Measurements from ENCODE around the gene TMEM43.

Gene TMEM43

DNA sequence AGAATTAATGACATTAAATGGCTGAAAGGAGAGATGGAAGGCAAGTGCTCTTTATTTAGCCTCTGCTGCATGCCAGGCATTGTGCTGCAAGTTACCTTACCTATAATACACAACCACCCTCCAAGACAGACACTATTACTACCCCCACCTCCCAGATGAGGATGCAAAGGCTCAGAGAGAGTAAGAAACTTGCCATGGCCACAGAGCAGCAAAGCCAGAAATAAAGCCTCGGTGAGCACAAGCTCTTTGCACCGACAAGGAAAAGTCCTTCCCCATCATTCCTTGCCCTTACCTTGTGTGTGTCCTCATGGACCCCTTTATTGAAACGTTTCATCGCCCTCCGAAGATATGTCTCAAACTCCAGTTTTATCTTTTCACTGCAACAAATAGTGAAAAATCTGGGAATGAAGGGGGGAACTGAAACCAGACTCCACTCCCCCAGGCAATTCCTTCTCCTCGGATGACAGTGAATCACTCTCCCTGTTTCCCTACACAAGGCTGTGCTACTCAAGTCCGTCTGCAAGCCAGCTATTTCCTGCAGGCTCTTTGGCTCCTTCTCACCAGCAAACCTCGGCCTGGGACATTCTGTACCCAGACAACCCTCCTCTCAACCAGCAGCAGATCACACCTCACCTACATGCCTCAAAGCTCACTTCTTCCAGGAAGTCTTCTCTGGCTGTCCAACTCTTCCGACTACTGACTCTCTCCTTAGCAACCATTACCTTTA is 42.2 kb downstream of the TMEM43 start:
- DNase-seq (ENCODE audit: low read depth), result peak; percentile 56
- TF ChIP-seq, protein P1, sequence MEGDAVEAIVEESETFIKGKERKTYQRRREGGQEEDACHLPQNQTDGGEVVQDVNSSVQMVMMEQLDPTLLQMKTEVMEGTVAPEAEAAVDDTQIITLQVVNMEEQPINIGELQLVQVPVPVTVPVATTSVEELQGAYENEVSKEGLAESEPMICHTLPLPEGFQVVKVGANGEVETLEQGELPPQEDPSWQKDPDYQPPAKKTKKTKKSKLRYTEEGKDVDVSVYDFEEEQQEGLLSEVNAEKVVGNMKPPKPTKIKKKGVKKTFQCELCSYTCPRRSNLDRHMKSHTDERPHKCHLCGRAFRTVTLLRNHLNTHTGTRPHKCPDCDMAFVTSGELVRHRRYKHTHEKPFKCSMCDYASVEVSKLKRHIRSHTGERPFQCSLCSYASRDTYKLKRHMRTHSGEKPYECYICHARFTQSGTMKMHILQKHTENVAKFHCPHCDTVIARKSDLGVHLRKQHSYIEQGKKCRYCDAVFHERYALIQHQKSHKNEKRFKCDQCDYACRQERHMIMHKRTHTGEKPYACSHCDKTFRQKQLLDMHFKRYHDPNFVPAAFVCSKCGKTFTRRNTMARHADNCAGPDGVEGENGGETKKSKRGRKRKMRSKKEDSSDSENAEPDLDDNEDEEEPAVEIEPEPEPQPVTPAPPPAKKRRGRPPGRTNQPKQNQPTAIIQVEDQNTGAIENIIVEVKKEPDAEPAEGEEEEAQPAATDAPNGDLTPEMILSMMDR (conservative IDR thresholded peaks at IDR 0.05; ENCODE audit: control insufficient read depth, insufficient read depth, low read depth, low read length), result no peak
- no peak overlapping the region for H3K4me3 ChIP-seq (ENCODE audit: control insufficient read depth, low read depth, low read length)

DNA sequence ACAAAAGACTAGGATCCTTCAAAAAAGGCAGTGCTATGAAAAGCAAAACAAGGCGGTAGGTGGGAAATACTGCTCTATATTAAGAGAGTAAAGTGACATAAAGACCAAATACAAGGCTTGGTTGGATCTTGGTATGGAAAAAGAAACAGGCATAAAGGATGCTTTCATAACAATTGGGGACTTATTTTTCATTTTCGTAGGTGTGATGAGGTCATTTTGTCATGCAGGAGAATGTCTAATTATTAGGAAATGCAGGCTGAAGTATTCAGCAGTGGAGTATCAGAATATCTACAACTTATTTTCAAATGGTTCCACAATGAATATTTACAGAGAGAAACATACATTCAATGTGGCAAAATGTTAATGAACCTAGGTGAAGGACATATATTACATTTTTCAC is 44.6 kb downstream of the TMEM43 start:
- H3K4me3 ChIP-seq (ENCODE audit: control insufficient read depth, low read depth, low read length), result no peak overlapping the region
- no peak for DNase-seq (ENCODE audit: low read depth)
- TF ChIP-seq, protein P1 (conservative IDR thresholded peaks at IDR 0.05; ENCODE audit: control insufficient read depth, insufficient read depth, low read depth, low read length), result no peak

DNA sequence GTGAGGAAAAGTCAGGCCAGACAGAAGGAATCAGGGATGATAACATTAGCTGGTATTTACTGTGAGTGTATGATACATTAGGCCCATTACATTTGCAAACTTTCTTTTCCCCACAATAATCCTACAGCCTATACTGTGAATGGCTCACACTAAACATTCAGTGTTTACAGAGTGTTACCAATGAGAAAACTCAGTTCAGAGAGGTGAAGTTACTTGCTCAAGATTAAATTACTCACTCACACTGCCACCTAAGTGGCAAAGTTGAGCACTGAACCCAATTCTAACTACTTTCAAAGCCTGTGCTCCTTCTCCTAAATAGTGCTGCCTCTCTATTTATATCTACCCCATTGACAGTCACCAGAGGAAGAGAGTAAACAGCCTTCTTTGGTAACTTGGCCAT is 45.0 kb downstream of the TMEM43 start:
- DNase-seq (ENCODE audit: low read depth), result peak; percentile 20
- no peak overlapping the region for H3K4me3 ChIP-seq (ENCODE audit: control insufficient read depth, low read depth, low read length)
- TF ChIP-seq, protein P1 (conservative IDR thresholded peaks at IDR 0.05; ENCODE audit: control insufficient read depth, insufficient read depth, low read depth, low read length), result no peak

DNA sequence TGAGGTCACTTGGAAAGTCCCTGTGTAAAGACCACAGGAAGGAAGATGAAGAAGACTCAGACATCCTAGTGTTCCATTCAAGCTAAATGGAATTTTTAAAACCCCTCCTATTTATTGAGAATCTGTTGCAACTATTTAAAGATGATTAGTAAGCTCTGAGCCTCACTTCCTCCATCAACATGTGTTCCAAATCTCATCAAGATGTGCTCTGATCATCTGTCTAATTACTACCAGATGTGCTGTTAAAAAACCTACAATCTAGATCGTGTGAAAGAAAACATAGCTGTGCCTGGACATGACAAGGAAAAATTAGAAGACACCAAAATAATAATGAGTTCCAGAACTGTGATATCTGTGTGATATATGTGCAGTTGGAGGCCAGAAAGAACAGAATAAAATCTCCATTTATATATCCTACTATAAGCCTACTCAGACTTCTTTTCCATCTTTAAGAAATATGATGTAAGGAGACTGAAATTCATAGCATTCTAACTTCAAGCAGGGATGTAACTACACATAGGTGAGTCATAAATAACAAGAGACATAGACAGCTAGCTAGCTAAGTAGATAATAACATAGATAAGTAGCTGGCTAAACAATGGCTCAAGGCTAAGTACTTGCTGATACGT is 45.8 kb downstream of the TMEM43 start:
- no peak overlapping the region for H3K4me3 ChIP-seq (ENCODE audit: control insufficient read depth, low read depth, low read length)
- peak; percentile 67 for DNase-seq (ENCODE audit: low read depth)
- TF ChIP-seq, protein P1 (conservative IDR thresholded peaks at IDR 0.05; ENCODE audit: control insufficient read depth, insufficient read depth, low read depth, low read length), result no peak

GRCh38 chr3:14172496-14172895 is 47.6 kb downstream of the TMEM43 start:
- H3K4me3 ChIP-seq (ENCODE audit: control insufficient read depth, low read depth, low read length), result no peak overlapping the region
- TF ChIP-seq, protein P1 (conservative IDR thresholded peaks at IDR 0.05; ENCODE audit: control insufficient read depth, insufficient read depth, low read depth, low read length), result no peak
- no peak for DNase-seq (ENCODE audit: low read depth)

DNA sequence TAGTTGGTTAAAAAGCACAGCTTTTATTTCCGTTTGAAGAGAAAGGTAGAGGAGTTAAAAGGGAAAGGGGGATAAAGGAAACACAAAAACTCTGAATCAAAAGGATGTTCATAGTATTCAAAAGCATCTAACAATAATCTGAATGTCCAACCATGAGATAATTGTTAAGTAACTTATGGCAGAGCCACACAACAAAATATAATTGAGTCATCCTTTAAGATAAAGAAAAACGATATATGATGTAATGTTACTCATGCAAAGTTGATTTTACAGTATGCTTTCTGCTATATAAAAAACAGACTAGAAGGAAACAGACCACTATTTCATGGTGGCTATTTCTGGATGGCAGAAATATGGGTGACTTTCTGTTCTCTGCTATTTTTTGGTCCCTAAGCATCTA is 49.6 kb downstream of the TMEM43 start:
- DNase-seq (ENCODE audit: low read depth), result peak; percentile 27
- H3K4me3 ChIP-seq (ENCODE audit: control insufficient read depth, low read depth, low read length), result no peak overlapping the region
- TF ChIP-seq, protein P1 (conservative IDR thresholded peaks at IDR 0.05; ENCODE audit: control insufficient read depth, insufficient read depth, low read depth, low read length), result no peak

Data from fibroblast of mammary gland (primary cell).